Stimulated activated CD4-positive, alpha-beta T cell treated with anti-CD3 and anti-CD28 coated beads, Interleukin-4, amount 100 ng/mL, for 4 hours (primary cell): ENCODE data around the gene CLDN9.

Source experiments
- DNase-seq, 2 experiments: peaks; one replicate each; pipeline ENCODE4 v3.0.0-alpha.2; 2020

CLDN9 gene

GRCh38 chr16:3020247-3020603, 7.5 kb downstream of the CLDN9 start, which contains the start of gene TNFRSF12A:
Gene TNFRSF12A (plus strand): TSS chr16:3020368. CDS start chr16:3020398, 30 bp downstream.
- DNase-seq: peak; percentile 55 to 67

- DNase-seq: peak; percentile 49 to 74
Observed at GRCh38 chr16:3020604-3021448, 8.1 kb downstream of the CLDN9 start.

- peak; percentile 73 to 90 for DNase-seq
Observed at GRCh38 chr16:3021449-3022207, 8.9 kb downstream of the CLDN9 start.

- DNase-seq: peak; percentile 91 to 93
Observed at GRCh38 chr16:3022208-3022683, 9.5 kb downstream of the CLDN9 start.

- DNase-seq: no peak
Observed at GRCh38 chr16:3022684-3023414, 10.1 kb downstream of the CLDN9 start.

- no peak for DNase-seq
Observed at GRCh38 chr16:3023415-3023668, 10.6 kb downstream of the CLDN9 start.

- peak; percentile 93 to 96 for DNase-seq
Observed at GRCh38 chr16:3023669-3024478, 11.2 kb downstream of the CLDN9 start, which contains the start of the genes HCFC1R1 and THOC6. Gene HCFC1R1 (minus strand): TSS chr16:3023942. CDS start chr16:3023941, 1 bp downstream. Gene THOC6 (plus strand): TSS chr16:3024035. CDS start chr16:3024327, 292 bp downstream.

- DNase-seq: no peak
Observed at GRCh38 chr16:3025032-3026002, 12.6 kb downstream of the CLDN9 start.

GRCh38 chr16:3026003-3026378, 13.3 kb downstream of the CLDN9 start:
- DNase-seq: no peak

GRCh38 chr16:3026609-3027488, 14.1 kb downstream of the CLDN9 start:
- no peak for DNase-seq

GRCh38 chr16:3027489-3027795, 14.7 kb downstream of the CLDN9 start:
- no peak for DNase-seq

GRCh38 chr16:3027983-3028715, 15.4 kb downstream of the CLDN9 start:
- peak; percentile 78 to 92 for DNase-seq

- DNase-seq: no peak
Observed at GRCh38 chr16:3028716-3029319, 16.1 kb downstream of the CLDN9 start.

GRCh38 chr16:3029491-3030221, 16.9 kb downstream of the CLDN9 start:
- DNase-seq: peak; percentile 39 to 45

GRCh38 chr16:3030222-3031212, 17.8 kb downstream of the CLDN9 start:
- DNase-seq: no peak

- no peak for DNase-seq
Observed at GRCh38 chr16:3032624-3033023, 19.9 kb downstream of the CLDN9 start.
